Skeletal muscle satellite cell (primary cell): ENCODE results near the gene CYBB.
"Not testable (repeated sequence)": the region's sequence is repeated elsewhere in the genome, so short reads cannot be mapped to it uniquely, and the experiment has no call there.

Source experiments
- H3K27me3 ChIP-seq: 2 replicates; pipeline ENCODE4 v1.7.0; 2013; ENCODE audit warnings: low read length; ENCODE audit not compliant: control insufficient read depth, insufficient read depth
- H3K36me3 ChIP-seq: 2 replicates; pipeline ENCODE4 v1.7.0; 2013; ENCODE audit warnings: mild to moderate bottlenecking, control low read depth, low read length; ENCODE audit not compliant: insufficient read depth
- H3K4me1 ChIP-seq: 2 replicates; pipeline ENCODE4 v1.7.0; 2013; ENCODE audit warnings: low read length; ENCODE audit not compliant: control insufficient read depth, insufficient read depth
- H3K4me2 ChIP-seq: 2 replicates; pipeline ENCODE4 v1.7.0; 2013; ENCODE audit warnings: mild to moderate bottlenecking, low read length
- H3K4me3 ChIP-seq: 2 replicates; pipeline ENCODE4 v1.7.0; 2013; ENCODE audit warnings: low read length
- H3K9ac ChIP-seq: 2 replicates; pipeline ENCODE4 v1.7.0; 2013; ENCODE audit warnings: mild to moderate bottlenecking, low read depth, low read length, moderate library complexity
- H3K9me3 ChIP-seq: replicated peaks from 2 replicates; pipeline ENCODE4 v1.7.0; 2013; ENCODE audit warnings: mild to moderate bottlenecking, control low read depth, low read length

Gene CYBB

DNA sequence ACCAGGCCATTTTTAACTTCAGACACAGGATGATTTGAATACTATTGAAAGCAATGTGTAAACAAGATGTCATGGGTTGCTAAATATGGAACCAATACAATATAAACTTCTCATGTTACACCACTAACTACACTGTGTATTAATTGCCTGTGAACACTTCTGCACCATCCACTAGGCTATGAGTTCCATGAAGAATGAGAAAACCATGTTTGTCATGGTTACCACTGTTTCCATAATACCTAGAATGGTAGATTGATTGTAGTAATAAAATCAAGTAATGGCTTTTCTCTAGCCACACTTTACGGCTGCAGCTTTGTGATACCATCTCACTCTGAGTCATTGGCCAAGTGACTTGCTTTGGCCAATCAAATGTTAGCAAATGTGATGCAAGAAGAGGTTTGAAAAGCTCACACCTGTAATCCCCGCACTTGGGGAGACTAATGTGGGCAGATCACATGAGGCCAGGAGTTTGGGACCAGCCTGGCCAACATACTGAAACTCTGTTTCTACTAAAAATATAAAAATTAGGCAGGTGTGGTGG, 19.9 kb upstream of the CYBB start:
- no peak overlapping the region for H3K4me3 ChIP-seq
- H3K9me3 ChIP-seq = no peaks in the 10 kb centered on the region
- no peaks in the 10 kb centered on the region for H3K36me3 ChIP-seq
- H3K9ac ChIP-seq = no peak overlapping the region
- H3K27me3 ChIP-seq = no peaks in the 10 kb centered on the region
- H3K4me1 ChIP-seq = no peaks in the 10 kb centered on the region
- H3K4me2 ChIP-seq = no peak overlapping the region

DNA sequence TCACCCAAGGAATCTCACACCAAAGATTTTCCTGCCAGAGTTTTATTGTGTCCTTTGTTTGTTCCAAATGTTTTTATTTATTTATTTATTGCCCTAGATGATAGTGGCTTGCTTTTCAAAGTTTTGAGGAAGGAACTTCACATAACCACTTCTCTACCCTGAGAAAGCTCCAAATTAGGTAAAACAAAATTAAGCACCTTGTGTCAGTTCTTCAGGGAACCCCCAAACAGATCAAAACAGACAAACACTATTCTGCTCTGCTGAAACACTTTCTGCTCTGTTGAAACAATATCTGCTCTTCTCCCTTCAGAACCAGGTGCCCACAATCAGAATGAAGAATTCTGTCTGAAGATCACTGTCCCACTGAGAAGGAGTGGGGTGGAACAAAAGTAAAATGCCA, 16.5 kb upstream of the CYBB start:
- no peaks in the 10 kb centered on the region for H3K4me1 ChIP-seq
- H3K36me3 ChIP-seq = no peaks in the 10 kb centered on the region

DNA sequence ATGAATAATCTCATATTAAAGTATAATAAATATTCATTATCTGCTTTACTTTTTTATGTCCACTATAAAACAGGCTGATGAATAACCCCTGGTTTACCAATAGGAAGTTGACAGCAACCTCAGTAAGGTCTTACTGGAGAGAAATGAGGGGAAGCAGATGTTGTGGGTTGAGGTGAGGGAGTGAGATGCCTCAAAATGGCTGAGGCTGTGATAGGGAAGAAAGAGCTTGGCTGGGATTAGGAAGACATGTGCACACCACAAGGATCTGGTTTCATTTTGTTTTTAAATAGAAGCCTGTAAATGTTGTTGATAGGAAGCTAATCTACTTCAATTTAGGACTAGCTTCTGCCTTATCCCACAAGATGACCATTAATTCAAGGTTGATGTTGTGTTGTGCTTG, 14.4 kb upstream of the CYBB start:
- Histone ChIP-seq H3K9me3 (no peaks in the 10 kb centered on the region), H3K36me3 (no peaks in the 10 kb centered on the region), H3K9ac (no peak overlapping the region), H3K4me3 (no peak overlapping the region), H3K27me3 (no peaks in the 10 kb centered on the region), H3K4me2 (no peak overlapping the region), H3K4me1 (no peaks in the 10 kb centered on the region)

More for the DNA sequence above, 16.5 kb upstream of the CYBB start:
- H3K9me3 ChIP-seq = no peaks in the 10 kb centered on the region
- no peak overlapping the region for H3K4me3 ChIP-seq
- H3K9ac ChIP-seq = no peak overlapping the region
- no peaks in the 10 kb centered on the region for H3K27me3 ChIP-seq
- H3K4me2 ChIP-seq = no peak overlapping the region

DNA sequence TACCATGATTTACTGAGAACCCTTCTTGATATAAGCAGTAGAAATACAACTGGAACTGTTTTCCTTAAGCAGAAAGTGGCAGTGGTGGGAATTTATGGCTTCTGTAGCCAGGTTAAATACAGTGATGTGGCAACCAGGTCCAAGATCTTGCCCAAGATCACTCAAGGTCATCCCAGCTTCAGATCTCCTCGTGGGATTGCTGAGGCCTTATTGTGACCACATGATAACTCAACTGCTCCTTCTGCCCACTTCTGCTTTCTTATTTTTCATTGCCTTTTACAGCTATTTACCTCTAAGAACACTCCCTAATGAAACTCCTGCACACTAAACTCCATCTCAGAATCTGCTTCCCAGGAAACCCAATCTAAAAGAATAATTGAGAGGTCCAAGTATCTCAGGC, 12.4 kb upstream of the CYBB start:
- H3K4me2 ChIP-seq = no peak overlapping the region
- no peak overlapping the region for H3K9ac ChIP-seq
- no peaks in the 10 kb centered on the region for H3K9me3 ChIP-seq
- H3K36me3 ChIP-seq = no peaks in the 10 kb centered on the region
- H3K4me3 ChIP-seq = no peak overlapping the region
- H3K4me1 ChIP-seq = no peaks in the 10 kb centered on the region
- H3K27me3 ChIP-seq = no peaks in the 10 kb centered on the region

DNA sequence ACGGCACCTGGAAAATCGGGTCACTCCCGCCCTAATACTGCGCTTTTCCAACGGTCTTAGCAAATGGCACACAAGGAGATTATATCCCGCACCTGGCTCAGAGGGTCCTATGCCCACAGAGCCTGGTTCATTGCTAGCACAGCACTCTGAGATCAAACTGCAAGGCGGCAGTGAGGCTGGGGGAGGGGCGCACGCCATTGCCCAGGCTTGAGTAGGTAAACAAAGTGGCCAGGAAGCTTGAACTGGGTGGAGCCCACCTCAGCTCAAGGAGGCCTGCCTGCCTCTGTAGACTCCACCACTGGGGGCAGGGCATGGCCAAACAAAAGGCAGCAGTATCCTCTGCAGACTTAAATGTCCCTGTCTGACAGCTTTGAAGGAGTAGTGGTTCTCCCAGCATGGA, 11.0 kb upstream of the CYBB start:
- H3K4me3 ChIP-seq, H3K9ac ChIP-seq, H3K4me2 ChIP-seq, H3K36me3 ChIP-seq, H3K4me1 ChIP-seq, H3K27me3 ChIP-seq, H3K9me3 ChIP-seq: not testable (repeated sequence)

DNA sequence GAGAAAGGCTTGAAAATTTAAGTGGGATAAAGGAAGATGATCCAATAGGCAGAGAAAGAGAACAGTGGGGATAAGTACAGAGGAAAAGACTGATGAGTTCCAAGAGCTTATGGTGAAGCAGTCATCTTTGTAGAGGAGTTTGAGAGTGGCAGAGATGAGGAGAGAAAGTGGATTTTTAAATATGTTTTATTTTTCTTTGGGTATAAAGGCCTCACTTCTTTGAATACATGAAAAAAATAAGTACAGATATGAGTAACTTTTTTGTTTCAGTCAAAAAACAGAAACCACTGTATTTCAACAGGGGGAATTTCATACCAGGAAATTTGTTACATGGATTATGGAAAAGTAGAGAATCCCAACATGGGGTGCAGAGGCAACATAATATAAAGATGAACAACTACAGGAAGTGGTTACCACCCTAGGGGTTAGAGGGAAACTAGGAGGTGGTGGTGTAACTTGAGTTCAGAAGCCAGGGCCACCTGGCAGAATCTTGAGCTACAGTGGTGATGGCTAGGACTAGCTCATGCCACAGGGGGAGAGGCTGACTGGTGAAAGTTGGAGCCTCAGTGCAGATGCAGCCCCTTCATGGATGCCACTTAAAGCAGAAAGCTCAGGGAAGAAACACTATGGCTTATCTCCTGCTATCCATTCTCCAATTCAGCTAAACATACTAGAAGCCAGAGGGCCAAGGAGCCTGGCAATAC, 3.4 kb upstream of the CYBB start:
- Histone ChIP-seq H3K4me3 (no peak overlapping the region), H3K9me3 (no peaks in the 10 kb centered on the region)

DNA sequence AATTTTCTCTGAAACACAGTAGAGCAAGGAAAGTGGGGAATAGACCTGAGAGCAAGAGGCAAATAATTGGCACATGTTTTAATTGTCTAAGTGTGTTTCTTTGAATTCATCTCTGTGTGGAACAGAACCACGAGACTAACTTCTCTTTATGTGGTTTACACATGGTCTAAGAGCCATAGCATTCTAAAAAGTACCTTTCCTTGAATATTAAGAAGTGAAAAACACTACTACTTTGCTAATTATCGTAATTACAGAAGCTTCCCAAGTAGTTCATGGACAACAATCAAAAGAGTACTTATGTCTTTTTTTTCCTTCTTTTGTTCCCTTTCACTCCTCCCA, 2.9 kb upstream of the CYBB start:
- H3K27me3 ChIP-seq = no peaks in the 10 kb centered on the region
- no peak overlapping the region for H3K4me2 ChIP-seq
- no peaks in the 10 kb centered on the region for H3K36me3 ChIP-seq
- no peak overlapping the region for H3K9ac ChIP-seq
- H3K4me1 ChIP-seq = no peaks in the 10 kb centered on the region
- no peak overlapping the region for H3K4me3 ChIP-seq
- no peaks in the 10 kb centered on the region for H3K9me3 ChIP-seq

More for the DNA sequence above, 3.4 kb upstream of the CYBB start:
- Histone ChIP-seq H3K4me1 (no peaks in the 10 kb centered on the region), H3K4me2 (no peak overlapping the region), H3K27me3 (no peaks in the 10 kb centered on the region), H3K36me3 (no peaks in the 10 kb centered on the region), H3K9ac (no peak overlapping the region)

DNA sequence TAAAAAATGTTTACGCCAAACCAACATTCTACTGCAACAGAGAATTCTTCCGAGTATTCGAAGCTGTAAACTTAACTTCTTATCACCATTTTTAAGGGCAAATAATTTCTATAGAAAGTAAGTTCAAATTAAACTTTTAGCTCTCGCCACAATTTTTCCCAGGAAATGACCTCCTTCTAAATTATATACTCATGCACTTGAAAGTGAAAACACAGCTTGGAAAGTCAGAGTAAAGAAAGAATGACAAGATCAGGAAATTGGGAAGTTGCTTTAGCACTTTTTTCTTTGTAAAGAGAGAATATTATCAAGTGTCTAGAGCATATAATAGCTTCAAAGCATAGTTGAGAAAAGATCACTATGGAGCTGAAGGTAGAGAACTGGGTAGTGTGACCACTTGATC, 1.2 kb downstream of the CYBB start:
- H3K27me3 ChIP-seq = no peaks in the 10 kb centered on the region
- H3K9me3 ChIP-seq = no peaks in the 10 kb centered on the region
- H3K36me3 ChIP-seq = no peaks in the 10 kb centered on the region
- no peak overlapping the region for H3K4me3 ChIP-seq
- no peak overlapping the region for H3K4me2 ChIP-seq
- no peaks in the 10 kb centered on the region for H3K4me1 ChIP-seq
- H3K9ac ChIP-seq = no peak overlapping the region

DNA sequence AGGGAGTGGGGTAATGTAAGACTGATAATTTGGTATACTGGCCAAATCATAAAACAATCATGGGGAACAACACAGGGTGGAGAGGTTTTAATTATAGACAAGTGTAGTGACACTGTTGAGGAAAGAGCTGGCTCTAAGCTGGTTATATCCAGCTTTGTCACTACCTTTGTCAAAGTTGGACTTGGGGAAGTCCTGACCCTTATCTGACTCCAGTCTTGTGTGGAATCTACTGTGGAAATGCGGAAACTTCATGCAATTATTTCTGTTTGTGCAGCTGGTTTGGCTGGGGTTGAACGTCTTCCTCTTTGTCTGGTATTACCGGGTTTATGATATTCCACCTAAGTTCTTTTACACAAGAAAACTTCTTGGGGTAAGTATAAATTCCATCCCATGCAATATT, 2.0 kb downstream of the CYBB start:
- Histone ChIP-seq H3K4me3 (no peak overlapping the region), H3K4me2 (no peak overlapping the region), H3K27me3 (no peaks in the 10 kb centered on the region), H3K36me3 (no peaks in the 10 kb centered on the region), H3K4me1 (no peaks in the 10 kb centered on the region), H3K9ac (no peak overlapping the region), H3K9me3 (no peaks in the 10 kb centered on the region)

DNA sequence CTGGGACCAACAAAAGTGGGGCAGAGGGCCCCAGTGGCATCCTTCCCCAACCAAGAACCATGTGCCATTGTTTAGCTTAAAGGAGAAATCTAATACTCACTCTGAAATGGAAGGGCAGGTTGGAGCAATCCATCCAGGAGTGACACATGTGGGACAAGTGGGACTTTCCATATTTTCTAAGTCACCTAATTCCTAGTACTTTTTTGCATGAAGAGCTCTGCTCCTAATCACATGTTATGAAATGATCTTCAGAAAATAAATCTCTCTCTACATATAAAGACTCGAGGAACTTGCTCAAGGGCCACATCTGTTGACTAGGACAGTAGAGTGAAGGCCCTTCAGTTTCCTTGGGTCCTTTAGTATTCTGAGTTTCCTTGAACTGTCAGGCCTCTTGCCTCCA, 2.5 kb downstream of the CYBB start:
- H3K9me3 ChIP-seq = no peaks in the 10 kb centered on the region
- H3K36me3 ChIP-seq = no peaks in the 10 kb centered on the region
- H3K9ac ChIP-seq = no peak overlapping the region
- no peak overlapping the region for H3K4me3 ChIP-seq
- H3K4me2 ChIP-seq = no peak overlapping the region
- H3K4me1 ChIP-seq = no peaks in the 10 kb centered on the region
- no peaks in the 10 kb centered on the region for H3K27me3 ChIP-seq

DNA sequence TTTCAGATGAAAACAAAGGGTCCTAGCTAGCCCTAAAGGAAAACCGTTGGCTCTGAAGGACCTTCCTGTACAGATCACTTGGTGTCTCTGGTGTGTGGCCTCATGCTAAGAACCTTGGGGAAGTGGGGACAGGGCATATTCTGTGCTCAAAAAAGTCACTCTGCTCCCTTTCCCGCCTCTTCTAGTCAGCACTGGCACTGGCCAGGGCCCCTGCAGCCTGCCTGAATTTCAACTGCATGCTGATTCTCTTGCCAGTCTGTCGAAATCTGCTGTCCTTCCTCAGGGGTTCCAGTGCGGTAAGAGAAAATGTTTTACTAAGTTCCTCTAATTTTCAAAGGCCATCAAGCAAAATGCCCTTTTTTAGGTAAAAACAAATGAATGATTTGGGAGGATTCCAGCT, 3.4 kb downstream of the CYBB start:
- H3K36me3 ChIP-seq = no peaks in the 10 kb centered on the region
- no peak overlapping the region for H3K4me3 ChIP-seq
- no peaks in the 10 kb centered on the region for H3K9me3 ChIP-seq
- no peaks in the 10 kb centered on the region for H3K27me3 ChIP-seq
- no peak overlapping the region for H3K4me2 ChIP-seq
- H3K9ac ChIP-seq = no peak overlapping the region
- no peaks in the 10 kb centered on the region for H3K4me1 ChIP-seq

DNA sequence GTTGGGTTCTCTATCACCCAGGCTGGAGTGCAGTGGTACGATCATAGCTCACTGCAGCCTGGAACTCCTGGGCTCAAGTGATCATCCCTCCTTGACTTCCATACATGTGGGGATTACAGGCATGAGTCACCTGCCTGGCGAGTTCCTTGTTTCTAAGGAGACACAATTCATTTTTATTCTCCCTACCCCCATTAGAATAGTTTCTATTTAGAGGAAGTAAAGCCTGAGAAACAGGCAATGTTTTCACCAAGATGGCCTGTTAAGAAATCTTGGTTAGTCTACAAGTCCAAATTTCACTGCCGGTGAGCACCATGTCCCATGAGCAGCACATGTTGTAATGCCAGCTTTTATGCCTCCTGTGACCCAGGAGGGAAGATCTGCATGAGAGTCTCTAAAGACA, 5.7 kb downstream of the CYBB start:
- H3K4me2 ChIP-seq = no peak overlapping the region
- H3K36me3 ChIP-seq = no peaks in the 10 kb centered on the region
- no peaks in the 10 kb centered on the region for H3K4me1 ChIP-seq
- H3K4me3 ChIP-seq = no peak overlapping the region
- H3K9me3 ChIP-seq = no peaks in the 10 kb centered on the region
- H3K27me3 ChIP-seq = no peaks in the 10 kb centered on the region
- H3K9ac ChIP-seq = no peak overlapping the region
